Esophagus (tissue), 2 donors: ENCODE data around the gene PIK3R5. TPM values are rescaled to one million over a fixed set of nuclear protein-coding genes. Genes with fewer than 3 reads are reported as not detected.

ENCODE experiments used
- H3K27ac ChIP-seq, 2 donors: one replicate each; pipeline ENCODE4 v1.5.1; 2013; ENCODE audit warnings: low read depth in 2 of 2, mild to moderate bottlenecking in 2 of 2, inconsistent platforms in 1 of 2, low read length in 1 of 2, moderate library complexity in 1 of 2
- H3K27me3 ChIP-seq, 2 donors: one replicate each; pipeline ENCODE4 v1.6.1; 2013; ENCODE audit warnings: low read length in 2 of 2, control low read depth in 1 of 2, mild to moderate bottlenecking in 1 of 2; ENCODE audit not compliant: insufficient read depth in 2 of 2, control insufficient read depth in 1 of 2
- H3K36me3 ChIP-seq, 2 donors: one replicate each; pipeline ENCODE4 v1.6.1; 2013; ENCODE audit warnings: low read length in 1 of 2; ENCODE audit not compliant: control insufficient read depth in 2 of 2, insufficient read depth in 2 of 2
- H3K4me1 ChIP-seq, 2 donors: one replicate each; pipeline ENCODE4 v1.6.1; 2013; ENCODE audit warnings: low read length in 1 of 2; ENCODE audit not compliant: control insufficient read depth in 2 of 2, insufficient read depth in 2 of 2
- H3K4me3 ChIP-seq, 2 donors: one replicate each; pipeline ENCODE4 v1.5.1; 2013; ENCODE audit warnings: low read length in 2 of 2, mild to moderate bottlenecking in 2 of 2, low read depth in 1 of 2, moderate library complexity in 1 of 2
- H3K9me3 ChIP-seq, 2 donors: one replicate each; pipeline ENCODE4 v1.6.1; 2013; ENCODE audit warnings: mild to moderate bottlenecking in 2 of 2, low read depth in 1 of 2, low read length in 1 of 2, moderate library complexity in 1 of 2; ENCODE audit not compliant: control insufficient read depth in 2 of 2, insufficient read depth in 1 of 2
- whole genome bisulfite sequencing, 2 donors: extraction: QIAGEN DNeasy Blood & Tissue Kit; methylation state at CpG; one replicate each; pipeline ENCODE4 v1.1.7; 2013; 5-methylcytosine and 5-hydroxymethylcytosine counted together
- polyA plus RNA-seq, 2 donors: library from polyadenylated mRNA; stranded (reverse); fragments of 200-250 nt; gene quantifications; one replicate each; pipeline ENCODE4 v1.2.3, GENCODE V29; 2013
- donor health status: healthy with polysubstance abuse.
- donor health status: Bipolar disorder and iron deficiency.

Gene PIK3R5
- polyA plus RNA-seq, 2 donors, result 1.1 to 1.3 TPM

GRCh38 chr17:8844229-8845218 lies 121.0 kb downstream of the PIK3R5 start:
- H3K4me1 ChIP-seq, result no peaks in the 10 kb centered on the region
- 81 to 85% methylated on average over 9 of the region's 9 CpGs for WGBS, 2 donors
- H3K27me3 ChIP-seq, result no peaks in the 10 kb centered on the region
- no peak overlapping the region for H3K4me3 ChIP-seq
- no peaks in the 10 kb centered on the region for H3K36me3 ChIP-seq
- H3K27ac ChIP-seq, result no peak overlapping the region
- H3K9me3 ChIP-seq, result no peaks in the 10 kb centered on the region

GRCh38 chr17:8843344-8843743 lies 122.2 kb downstream of the PIK3R5 start:
- no peaks in the 10 kb centered on the region for H3K36me3 ChIP-seq
- H3K4me3 ChIP-seq, result no peak overlapping the region
- H3K27ac ChIP-seq, result no peak overlapping the region
- no peaks in the 10 kb centered on the region for H3K4me1 ChIP-seq
- no peaks in the 10 kb centered on the region for H3K9me3 ChIP-seq
- WGBS, 2 donors, result 27 to 35% methylated on average over 2 of the region's 2 CpGs
- no peaks in the 10 kb centered on the region for H3K27me3 ChIP-seq

GRCh38 chr17:8841844-8842243 lies 123.7 kb downstream of the PIK3R5 start:
- 69 to 72% methylated on average over 4 of the region's 4 CpGs for WGBS, 2 donors
- Histone ChIP-seq H3K36me3 (no peaks in the 10 kb centered on the region), H3K4me3 (no peak overlapping the region), H3K27ac (no peak overlapping the region), H3K4me1 (no peaks in the 10 kb centered on the region), H3K27me3 (no peaks in the 10 kb centered on the region), H3K9me3 (no peaks in the 10 kb centered on the region)

GRCh38 chr17:8839410-8839935 lies 126.0 kb downstream of the PIK3R5 start:
- Histone ChIP-seq H3K27ac (no peak overlapping the region), H3K27me3 (no peaks in the 10 kb centered on the region), H3K9me3 (no peaks in the 10 kb centered on the region), H3K36me3 (no peaks in the 10 kb centered on the region), H3K4me3 (no peak overlapping the region), H3K4me1 (no peaks in the 10 kb centered on the region)
- 49 to 66% methylated on average over 11 of the region's 11 CpGs for WGBS, 2 donors

DNA sequence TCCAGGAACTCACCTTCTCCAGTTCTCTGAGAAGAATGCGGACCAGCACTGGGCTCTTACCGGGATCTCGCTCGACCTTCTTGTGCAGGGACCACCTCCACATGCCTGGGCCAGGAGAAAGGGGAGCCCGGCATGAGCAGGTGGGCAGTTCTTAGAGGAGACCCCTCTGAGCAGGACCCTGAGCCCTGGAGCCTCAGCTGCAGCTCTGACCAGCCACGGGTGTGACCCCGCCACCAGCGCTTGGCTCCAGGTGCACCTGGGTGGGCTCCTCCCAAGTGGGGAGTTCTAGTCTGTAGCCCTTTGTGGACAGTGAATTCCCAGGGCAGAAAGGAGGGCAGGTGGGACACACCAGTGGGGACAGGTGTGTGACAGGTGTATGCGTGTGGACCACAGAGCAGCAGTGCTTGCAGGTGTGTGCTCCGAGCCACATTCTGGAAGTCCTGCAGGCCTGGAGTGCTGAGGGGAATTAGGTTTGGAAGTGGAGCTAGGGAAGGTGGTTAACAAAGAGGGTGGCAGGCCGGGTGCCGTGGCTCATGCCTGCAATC lies 126.9 kb downstream of the PIK3R5 start:
- no peak overlapping the region for H3K27ac ChIP-seq
- no peak overlapping the region for H3K4me3 ChIP-seq
- H3K4me1 ChIP-seq, result no peaks in the 10 kb centered on the region
- H3K27me3 ChIP-seq, result no peaks in the 10 kb centered on the region
- H3K36me3 ChIP-seq, result no peaks in the 10 kb centered on the region
- WGBS, 2 donors, result 92 to 93% methylated on average over 12 of the region's 12 CpGs
- no peaks in the 10 kb centered on the region for H3K9me3 ChIP-seq

GRCh38 chr17:8837563-8838075 lies 127.9 kb downstream of the PIK3R5 start:
- Histone ChIP-seq H3K4me1 (no peaks in the 10 kb centered on the region), H3K27me3 (no peaks in the 10 kb centered on the region), H3K36me3 (no peaks in the 10 kb centered on the region), H3K9me3 (no peaks in the 10 kb centered on the region), H3K4me3 (no peak overlapping the region), H3K27ac (no peak overlapping the region)
- WGBS, 2 donors, result 37 to 39% methylated on average over 8 of the region's 8 CpGs

- Histone ChIP-seq H3K9me3 (no peaks in the 10 kb centered on the region), H3K4me1 (no peaks in the 10 kb centered on the region), H3K27ac (no peak overlapping the region), H3K27me3 (no peaks in the 10 kb centered on the region), H3K4me3 (no peak overlapping the region), H3K36me3 (no peaks in the 10 kb centered on the region)
- WGBS, 2 donors, result 76 to 77% methylated on average over 15 of the region's 15 CpGs
Measured at GRCh38 chr17:8836821-8837562, 128.5 kb downstream of the PIK3R5 start.

DNA sequence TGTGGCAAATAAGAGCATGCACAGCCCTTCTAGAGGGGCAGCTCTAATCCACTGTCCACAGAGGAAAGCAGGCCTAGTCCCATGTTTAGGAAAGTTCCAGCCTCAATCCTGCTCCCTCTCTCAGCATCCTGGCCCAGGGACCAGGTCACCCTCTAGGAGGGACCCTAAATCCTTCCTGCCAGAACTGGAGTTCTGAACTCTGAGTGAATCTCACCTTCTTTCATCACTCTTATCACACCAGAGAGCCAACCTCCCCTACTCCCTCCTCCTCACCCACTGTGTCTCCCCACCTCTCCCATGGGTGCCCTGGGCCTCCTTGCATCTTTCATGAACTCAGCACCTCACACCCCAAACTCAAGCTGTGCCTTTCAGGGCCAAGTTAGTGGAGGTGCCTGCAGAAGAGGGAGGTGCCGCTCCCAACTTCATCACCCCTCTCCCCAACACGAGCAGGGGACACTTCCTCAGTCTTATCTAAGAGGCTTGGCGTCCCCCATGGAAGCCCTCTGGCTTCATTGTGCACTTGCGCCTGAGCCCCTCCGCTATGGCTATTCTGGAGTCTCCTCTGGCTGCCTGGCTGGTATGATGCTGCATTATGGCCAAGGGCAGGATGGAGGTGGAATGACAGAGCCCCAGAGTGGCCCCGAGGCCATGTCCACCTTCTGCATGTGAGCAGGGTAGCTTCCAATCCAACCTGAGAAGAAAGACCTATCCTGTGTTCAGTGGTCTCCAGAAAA lies 129.7 kb downstream of the PIK3R5 start:
- Histone ChIP-seq H3K27me3 (no peaks in the 10 kb centered on the region), H3K9me3 (no peaks in the 10 kb centered on the region)
- 88 to 89% methylated on average over 6 of the region's 6 CpGs for WGBS, 2 donors

DNA sequence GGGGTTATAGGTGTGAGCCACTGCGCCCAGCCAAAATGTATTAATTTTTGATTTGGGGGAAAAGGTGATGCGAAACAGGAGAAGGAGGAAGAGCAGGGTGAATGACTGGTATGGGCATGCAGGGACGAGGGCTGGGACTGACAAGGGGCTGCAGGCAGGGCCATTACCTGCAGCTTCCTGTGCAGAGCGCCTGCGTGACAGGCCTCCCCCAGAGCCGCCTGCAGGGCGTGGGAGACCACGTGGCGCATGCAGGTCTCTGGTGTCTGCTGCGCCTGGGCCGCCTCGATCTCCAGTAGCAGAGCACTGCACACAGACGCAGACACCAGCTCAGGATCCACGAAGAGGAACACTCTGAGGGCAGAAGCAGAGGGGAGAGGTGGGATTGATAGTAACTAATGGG lies 130.4 kb downstream of the PIK3R5 start:
- no peaks in the 10 kb centered on the region for H3K9me3 ChIP-seq
- no peaks in the 10 kb centered on the region for H3K36me3 ChIP-seq
- 91% methylated on average over 14 of the region's 14 CpGs for WGBS, 2 donors

More for the DNA sequence above, 129.7 kb downstream of the PIK3R5 start:
- Histone ChIP-seq H3K4me1 (no peaks in the 10 kb centered on the region), H3K36me3 (no peaks in the 10 kb centered on the region), H3K27ac (no peak overlapping the region), H3K4me3 (no peak overlapping the region)

More for the DNA sequence above, 130.4 kb downstream of the PIK3R5 start:
- H3K27me3 ChIP-seq, result no peaks in the 10 kb centered on the region
- no peak overlapping the region for H3K27ac ChIP-seq
- no peaks in the 10 kb centered on the region for H3K4me1 ChIP-seq
- H3K4me3 ChIP-seq, result no peak overlapping the region
